Effector memory CD4-positive, alpha-beta T cell (primary cell): ENCODE measurements around the gene OR6A2.

ENCODE experiments used
- DNase-seq, 3 donors: peaks; one replicate each; pipeline ENCODE4 v3.0.0-alpha.2; 2020
- H3K27ac ChIP-seq: 2 replicates; pipeline ENCODE4 v1.7.0; 2013; ENCODE audit warnings: mild to moderate bottlenecking, low read length, moderate library complexity; ENCODE audit not compliant: insufficient read depth, poor library complexity, severe bottlenecking
- H3K27me3 ChIP-seq: replicated peaks from 2 replicates; pipeline ENCODE4 v1.7.0; 2013; ENCODE audit warnings: mild to moderate bottlenecking, low read length; ENCODE audit not compliant: insufficient read depth, control insufficient read depth, poor library complexity, severe bottlenecking
- H3K36me3 ChIP-seq: 2 replicates; pipeline ENCODE4 v1.7.0; 2013; ENCODE audit warnings: mild to moderate bottlenecking, low read length, moderate library complexity; ENCODE audit not compliant: control insufficient read depth, insufficient read depth
- H3K4me1 ChIP-seq: 2 replicates; pipeline ENCODE4 v1.7.0; 2013; ENCODE audit warnings: low read length, mild to moderate bottlenecking; ENCODE audit not compliant: control insufficient read depth, insufficient read depth, poor library complexity, severe bottlenecking
- H3K4me3 ChIP-seq: 2 replicates; pipeline ENCODE4 v1.7.0; 2013; ENCODE audit warnings: low read length, low read depth, mild to moderate bottlenecking; ENCODE audit not compliant: insufficient read depth, poor library complexity, severe bottlenecking
- H3K9me3 ChIP-seq: 2 replicates; pipeline ENCODE4 v1.7.0; 2013; ENCODE audit warnings: mild to moderate bottlenecking, low read length, moderate library complexity; ENCODE audit not compliant: control insufficient read depth

Gene OR6A2

DNA sequence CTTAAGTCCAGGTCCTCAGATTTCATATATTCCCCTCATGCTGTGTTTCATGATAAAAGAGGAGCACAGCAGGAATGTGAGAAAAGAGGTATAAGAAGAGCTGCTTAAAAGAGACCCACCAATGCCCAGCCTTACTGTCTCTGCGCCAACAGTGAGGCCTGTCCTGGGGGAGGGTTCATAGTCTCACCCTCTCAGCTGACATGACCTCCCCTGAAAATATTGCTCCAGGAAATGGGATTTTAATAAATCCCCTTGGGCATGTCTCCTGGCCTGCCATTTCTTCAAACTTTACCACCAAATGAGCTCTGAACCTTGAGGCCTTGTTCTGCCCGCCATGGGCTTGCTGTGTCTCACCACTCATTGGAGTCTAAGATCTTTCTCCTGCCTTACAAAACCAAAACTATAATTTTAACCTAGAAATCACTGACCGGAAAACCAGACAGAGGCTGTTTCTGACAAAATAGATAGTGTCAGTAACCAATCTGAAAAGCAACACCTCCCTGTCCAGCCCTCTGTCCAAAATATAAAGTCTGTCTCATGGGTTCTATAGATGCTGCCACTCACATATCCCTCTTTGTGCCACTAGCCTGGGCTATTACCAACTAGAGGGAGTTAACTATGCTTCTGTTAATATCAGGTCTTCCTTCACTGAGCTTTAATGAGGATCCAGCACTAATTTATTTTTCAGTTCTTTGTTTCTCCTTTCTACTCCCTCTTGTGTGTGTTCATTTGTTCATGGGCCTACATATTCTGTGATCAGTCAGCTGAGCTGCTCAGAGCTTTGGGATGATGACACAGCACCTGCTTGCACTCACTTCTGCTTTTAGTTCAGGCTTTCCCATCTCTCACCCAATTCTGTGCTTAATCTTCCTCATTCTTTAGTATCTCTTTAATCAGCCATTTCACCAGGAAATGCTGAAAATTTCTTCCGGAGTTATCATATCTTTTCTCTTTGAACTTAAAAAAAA, 27.3 kb downstream of the OR6A2 start, which contains the start of gene OR2AG2:
Gene OR2AG2, minus strand, starts transcription at position 51 of the 968 bp plus-strand sequence. CDS start 3,019 bp downstream, outside the sequence.
- Histone ChIP-seq H3K4me1 (no peaks in the 10 kb centered on the region), H3K4me3 (no peak within 1 kb of the TSS), H3K27ac (no peak within 1 kb of the TSS), H3K9me3 (no peaks in the 10 kb centered on the region), H3K36me3 (no peaks in the 10 kb centered on the region), H3K27me3 (no peaks in the 10 kb centered on the region)
- DNase-seq = no peak

DNA sequence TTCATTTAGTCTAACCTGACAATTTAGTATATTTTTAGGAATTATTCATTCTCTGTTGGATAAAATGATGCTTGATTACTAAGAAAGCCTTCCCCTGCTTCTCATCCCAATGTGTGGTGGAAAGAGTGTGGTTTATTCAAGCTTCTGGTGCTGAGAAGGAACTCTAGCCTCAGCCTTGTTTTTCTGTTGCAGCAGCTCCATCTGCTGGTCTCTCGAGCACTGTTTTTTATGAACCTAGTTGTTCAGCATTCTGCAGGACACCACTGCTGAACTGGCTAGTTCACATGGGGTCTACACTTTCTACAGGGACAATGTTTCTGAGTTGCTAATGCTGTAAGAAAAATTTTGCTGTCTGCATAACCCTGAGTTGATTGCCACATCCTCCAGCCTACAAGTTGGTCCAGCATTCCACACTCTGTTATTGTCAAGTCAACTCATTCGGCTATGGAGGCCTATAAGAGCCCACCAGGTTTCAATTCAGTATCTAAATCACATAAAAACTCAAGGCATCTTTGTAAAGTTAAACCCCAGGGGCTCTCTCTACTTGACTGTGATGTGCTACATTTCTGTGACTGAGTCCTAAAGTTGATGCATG, 42.0 kb downstream of the OR6A2 start:
- no peak overlapping the region for H3K27ac ChIP-seq
- H3K4me1 ChIP-seq = no peaks in the 10 kb centered on the region
- no peaks in the 10 kb centered on the region for H3K36me3 ChIP-seq
- no peaks in the 10 kb centered on the region for H3K9me3 ChIP-seq
- peak; percentile 16 to 30 (median 29) for DNase-seq
- no peak overlapping the region for H3K4me3 ChIP-seq
- no peaks in the 10 kb centered on the region for H3K27me3 ChIP-seq

DNA sequence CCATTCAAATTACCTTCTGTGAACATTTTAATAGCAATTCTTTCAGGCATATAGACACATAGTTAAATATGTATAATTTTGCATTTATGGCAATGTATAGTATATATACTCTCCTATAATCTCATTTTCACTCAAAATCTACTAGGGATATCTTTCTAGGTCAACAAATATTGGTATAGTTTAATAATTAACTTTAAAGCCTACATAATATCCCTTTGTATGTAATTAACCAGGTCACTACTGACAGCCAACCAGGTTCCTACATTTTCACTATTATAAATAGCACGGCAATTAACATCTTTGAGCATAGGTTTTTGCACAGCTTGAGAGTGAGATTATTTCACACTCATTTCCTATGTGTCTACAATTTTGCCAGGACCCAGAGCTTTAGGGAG, 43.5 kb downstream of the OR6A2 start:
- no peak for DNase-seq
- Histone ChIP-seq H3K9me3 (no peaks in the 10 kb centered on the region), H3K27me3 (no peaks in the 10 kb centered on the region), H3K4me1 (no peaks in the 10 kb centered on the region), H3K27ac (no peak overlapping the region), H3K36me3 (no peaks in the 10 kb centered on the region), H3K4me3 (no peak overlapping the region)

DNA sequence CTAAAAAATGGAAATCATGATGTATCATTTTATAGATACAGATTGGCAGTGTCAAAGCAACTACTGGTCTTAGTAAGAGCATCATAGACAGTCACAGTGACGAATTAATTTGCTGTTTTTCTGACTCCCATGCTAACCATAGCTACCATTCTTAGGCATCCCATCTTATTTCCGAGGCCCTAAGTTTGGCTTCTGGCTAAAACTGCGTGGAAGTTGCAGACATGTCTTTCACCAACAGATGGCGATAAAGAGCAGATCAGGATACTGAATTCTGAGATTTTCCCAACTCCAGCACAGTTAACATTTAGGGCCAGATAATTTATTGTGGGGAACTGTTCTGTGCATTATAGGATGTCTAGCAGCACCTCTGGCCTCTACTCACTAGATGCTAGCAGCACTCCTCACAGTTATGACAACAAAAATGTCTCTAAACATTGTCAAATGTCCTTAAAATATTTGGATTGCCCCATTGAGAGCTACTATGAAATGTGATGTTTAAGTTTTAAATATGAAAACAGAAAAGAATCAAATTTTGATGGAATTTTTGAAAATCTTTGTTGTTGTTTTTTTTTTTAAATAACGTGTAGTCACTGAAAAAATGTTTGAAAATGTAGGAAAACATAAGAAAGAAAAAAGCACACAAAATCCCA, 44.1 kb downstream of the OR6A2 start:
- peak in 1 of 3 donors; percentile 34 for DNase-seq
- H3K9me3 ChIP-seq = no peaks in the 10 kb centered on the region
- H3K36me3 ChIP-seq = no peaks in the 10 kb centered on the region
- H3K27me3 ChIP-seq = no peaks in the 10 kb centered on the region
- no peak overlapping the region for H3K27ac ChIP-seq
- no peak overlapping the region for H3K4me3 ChIP-seq
- H3K4me1 ChIP-seq = no peaks in the 10 kb centered on the region

DNA sequence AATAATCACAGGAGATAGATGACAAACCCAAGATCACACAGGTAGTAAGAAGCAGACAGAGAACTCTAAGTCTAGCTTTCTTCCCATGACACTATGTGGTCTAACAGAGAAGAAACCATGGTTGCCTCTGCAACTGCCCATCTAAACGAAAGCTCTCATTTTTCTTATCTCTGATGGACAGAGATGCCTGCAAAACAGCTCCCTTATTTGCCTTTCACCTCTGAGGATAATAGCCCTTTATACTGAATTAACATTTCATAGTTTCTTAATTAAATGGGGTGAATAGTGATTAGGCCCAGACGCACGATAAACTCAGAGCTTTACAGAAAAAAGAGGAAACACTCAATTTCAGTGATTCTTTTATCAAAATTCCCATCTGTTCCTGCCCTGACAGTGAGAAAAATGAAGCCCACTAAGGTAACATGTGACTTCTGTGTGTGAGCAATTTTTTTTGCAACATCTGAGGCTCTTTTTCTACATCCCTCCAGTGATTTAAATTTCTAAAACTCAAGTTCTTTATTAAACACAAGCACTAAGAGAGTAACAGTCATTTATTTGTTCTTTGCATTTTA, 52.3 kb downstream of the OR6A2 start:
- DNase-seq = no peak
- Histone ChIP-seq H3K9me3 (no peaks in the 10 kb centered on the region), H3K4me1 (peaks cover 26% of the 10 kb centered on the region), H3K36me3 (no peaks in the 10 kb centered on the region), H3K27ac (peak overlapping the region; percentile 79), H3K27me3 (no peaks in the 10 kb centered on the region), H3K4me3 (peak overlapping the region; percentile 69)

DNA sequence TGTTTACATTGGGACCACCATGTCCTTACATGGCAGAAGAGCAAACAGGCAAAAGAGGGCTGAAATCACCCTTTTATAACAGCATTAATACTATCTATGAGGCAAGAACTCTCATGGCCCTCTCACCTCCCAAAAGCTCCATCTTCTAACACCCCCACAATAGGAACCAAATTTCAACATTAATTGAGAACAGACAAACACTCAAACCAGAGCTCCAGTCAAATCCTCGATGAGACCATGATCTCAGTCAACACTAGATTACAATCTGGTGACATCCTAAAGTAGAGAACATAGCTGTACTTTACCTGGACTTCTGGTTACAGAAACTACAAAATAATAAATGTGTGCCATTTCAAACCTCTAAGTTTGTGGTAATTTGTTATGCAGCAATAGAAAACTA, 52.9 kb downstream of the OR6A2 start:
- Histone ChIP-seq H3K9me3 (no peaks in the 10 kb centered on the region), H3K4me1 (peaks cover 26% of the 10 kb centered on the region), H3K27me3 (no peaks in the 10 kb centered on the region), H3K27ac (peak overlapping the region; percentile 79), H3K4me3 (peak overlapping the region; percentile 69), H3K36me3 (no peaks in the 10 kb centered on the region)
- DNase-seq = no peak

DNA sequence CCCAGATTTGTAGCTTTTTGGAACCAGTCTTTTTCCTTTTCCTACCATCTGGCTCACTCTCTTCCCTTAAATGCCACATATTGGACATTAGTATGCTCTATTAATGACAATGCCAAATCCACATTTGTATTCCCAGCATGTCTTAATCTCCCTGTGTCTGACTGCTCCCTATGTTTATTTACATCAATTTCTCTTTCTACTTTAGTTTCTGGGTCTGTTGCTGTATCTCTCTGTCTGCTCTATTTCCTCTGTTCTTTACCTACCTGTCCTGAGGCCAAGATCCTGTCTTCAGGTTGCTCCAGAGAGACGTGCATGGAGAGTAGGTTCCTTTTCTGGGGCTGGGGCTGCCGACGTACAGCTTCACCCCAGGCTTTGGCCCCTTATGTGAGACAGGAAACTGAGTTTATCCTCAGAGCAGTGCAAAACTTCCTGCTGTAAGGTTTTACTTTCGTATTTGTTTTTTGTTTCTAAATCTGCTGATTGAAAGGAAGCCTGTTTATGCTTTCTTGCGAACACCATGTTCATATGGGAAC, 53.3 kb downstream of the OR6A2 start:
- H3K4me3 ChIP-seq = peak overlapping the region; percentile 69
- peaks cover 26% of the 10 kb centered on the region for H3K4me1 ChIP-seq
- no peaks in the 10 kb centered on the region for H3K27me3 ChIP-seq
- peak; percentile 14 to 28 (median 20) for DNase-seq
- no peaks in the 10 kb centered on the region for H3K36me3 ChIP-seq
- peak overlapping the region; percentile 79 for H3K27ac ChIP-seq
- no peaks in the 10 kb centered on the region for H3K9me3 ChIP-seq

DNA sequence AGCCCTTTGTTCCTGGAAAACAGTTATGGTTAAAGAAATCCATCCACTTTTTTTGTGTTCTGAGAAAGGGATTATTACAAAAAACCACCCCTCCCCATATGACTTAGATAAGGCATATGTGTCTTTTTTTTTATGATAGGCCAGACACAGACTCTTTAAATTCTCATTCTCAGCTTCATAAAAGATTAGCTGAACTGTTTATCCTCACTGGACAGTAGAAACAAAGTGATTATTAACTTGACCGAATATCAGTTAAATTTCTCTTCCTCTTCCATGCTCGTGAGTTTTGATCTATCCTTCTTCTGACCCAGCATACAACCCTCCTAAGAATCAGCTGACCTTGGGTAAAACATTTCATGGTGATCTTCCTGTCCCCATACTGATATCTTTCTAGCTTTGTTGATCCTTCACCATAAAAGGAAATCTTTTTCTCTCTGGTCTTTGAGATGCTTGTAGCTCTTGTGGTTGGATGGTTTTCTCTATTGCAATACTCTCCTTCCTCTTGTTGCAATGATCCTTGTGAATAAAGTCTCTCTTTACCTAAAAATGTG, 53.9 kb downstream of the OR6A2 start:
- Histone ChIP-seq H3K4me3 (peak overlapping the region; percentile 69), H3K4me1 (peaks cover 26% of the 10 kb centered on the region), H3K36me3 (no peaks in the 10 kb centered on the region), H3K9me3 (no peaks in the 10 kb centered on the region), H3K27me3 (no peaks in the 10 kb centered on the region), H3K27ac (peak overlapping the region; percentile 79)
- no peak for DNase-seq

DNA sequence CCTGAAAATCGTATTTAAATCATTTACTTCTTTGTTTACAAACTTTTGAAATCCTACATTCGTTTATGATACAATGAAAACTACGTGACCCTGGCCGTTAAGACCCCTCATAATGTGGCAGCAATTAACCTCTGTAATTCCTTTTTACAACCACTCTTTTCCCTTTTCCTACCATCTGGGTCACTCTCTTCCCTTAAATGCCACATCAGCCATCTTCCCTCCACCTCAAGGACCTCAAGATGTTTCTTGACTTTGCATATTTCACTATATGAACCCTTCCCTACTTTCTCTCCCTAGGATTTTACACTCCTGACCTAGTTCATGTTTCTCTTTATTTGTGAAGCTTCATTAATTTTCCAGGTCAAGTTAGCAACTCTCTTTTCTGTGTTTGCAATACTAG, 54.5 kb downstream of the OR6A2 start:
- Histone ChIP-seq H3K27me3 (no peaks in the 10 kb centered on the region), H3K4me1 (peaks cover 26% of the 10 kb centered on the region), H3K9me3 (no peaks in the 10 kb centered on the region), H3K4me3 (peak overlapping the region; percentile 69), H3K36me3 (no peaks in the 10 kb centered on the region), H3K27ac (peak overlapping the region; percentile 79)
- DNase-seq = no peak
